22Rv1 (cell line): ENCODE results near the gene SUCO.
A peak's percentile ranks its signal among the peaks of the same experiment; 100 is the strongest.

Source experiments
- H3K27ac ChIP-seq: fragments of 450-650 bp; 2 replicates; pipeline ENCODE4 v1.5.1; 2017
- ZFX ChIP-seq: fragments of 450-650 bp; IDR thresholded peaks from 2 replicates; pipeline ENCODE4 v1.6.1; 2017; ENCODE audit warnings: antibody characterized with exemption, borderline replicate concordance
- TF ChIP-seq, protein P1 (sequence below): fragments of 450-650 bp; IDR thresholded peaks from 2 replicates; pipeline ENCODE4 v1.5.1; 2017; ENCODE audit warnings: mild to moderate bottlenecking

The SUCO gene, protein sequence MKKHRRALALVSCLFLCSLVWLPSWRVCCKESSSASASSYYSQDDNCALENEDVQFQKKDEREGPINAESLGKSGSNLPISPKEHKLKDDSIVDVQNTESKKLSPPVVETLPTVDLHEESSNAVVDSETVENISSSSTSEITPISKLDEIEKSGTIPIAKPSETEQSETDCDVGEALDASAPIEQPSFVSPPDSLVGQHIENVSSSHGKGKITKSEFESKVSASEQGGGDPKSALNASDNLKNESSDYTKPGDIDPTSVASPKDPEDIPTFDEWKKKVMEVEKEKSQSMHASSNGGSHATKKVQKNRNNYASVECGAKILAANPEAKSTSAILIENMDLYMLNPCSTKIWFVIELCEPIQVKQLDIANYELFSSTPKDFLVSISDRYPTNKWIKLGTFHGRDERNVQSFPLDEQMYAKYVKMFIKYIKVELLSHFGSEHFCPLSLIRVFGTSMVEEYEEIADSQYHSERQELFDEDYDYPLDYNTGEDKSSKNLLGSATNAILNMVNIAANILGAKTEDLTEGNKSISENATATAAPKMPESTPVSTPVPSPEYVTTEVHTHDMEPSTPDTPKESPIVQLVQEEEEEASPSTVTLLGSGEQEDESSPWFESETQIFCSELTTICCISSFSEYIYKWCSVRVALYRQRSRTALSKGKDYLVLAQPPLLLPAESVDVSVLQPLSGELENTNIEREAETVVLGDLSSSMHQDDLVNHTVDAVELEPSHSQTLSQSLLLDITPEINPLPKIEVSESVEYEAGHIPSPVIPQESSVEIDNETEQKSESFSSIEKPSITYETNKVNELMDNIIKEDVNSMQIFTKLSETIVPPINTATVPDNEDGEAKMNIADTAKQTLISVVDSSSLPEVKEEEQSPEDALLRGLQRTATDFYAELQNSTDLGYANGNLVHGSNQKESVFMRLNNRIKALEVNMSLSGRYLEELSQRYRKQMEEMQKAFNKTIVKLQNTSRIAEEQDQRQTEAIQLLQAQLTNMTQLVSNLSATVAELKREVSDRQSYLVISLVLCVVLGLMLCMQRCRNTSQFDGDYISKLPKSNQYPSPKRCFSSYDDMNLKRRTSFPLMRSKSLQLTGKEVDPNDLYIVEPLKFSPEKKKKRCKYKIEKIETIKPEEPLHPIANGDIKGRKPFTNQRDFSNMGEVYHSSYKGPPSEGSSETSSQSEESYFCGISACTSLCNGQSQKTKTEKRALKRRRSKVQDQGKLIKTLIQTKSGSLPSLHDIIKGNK (N-terminal part only)

DNA sequence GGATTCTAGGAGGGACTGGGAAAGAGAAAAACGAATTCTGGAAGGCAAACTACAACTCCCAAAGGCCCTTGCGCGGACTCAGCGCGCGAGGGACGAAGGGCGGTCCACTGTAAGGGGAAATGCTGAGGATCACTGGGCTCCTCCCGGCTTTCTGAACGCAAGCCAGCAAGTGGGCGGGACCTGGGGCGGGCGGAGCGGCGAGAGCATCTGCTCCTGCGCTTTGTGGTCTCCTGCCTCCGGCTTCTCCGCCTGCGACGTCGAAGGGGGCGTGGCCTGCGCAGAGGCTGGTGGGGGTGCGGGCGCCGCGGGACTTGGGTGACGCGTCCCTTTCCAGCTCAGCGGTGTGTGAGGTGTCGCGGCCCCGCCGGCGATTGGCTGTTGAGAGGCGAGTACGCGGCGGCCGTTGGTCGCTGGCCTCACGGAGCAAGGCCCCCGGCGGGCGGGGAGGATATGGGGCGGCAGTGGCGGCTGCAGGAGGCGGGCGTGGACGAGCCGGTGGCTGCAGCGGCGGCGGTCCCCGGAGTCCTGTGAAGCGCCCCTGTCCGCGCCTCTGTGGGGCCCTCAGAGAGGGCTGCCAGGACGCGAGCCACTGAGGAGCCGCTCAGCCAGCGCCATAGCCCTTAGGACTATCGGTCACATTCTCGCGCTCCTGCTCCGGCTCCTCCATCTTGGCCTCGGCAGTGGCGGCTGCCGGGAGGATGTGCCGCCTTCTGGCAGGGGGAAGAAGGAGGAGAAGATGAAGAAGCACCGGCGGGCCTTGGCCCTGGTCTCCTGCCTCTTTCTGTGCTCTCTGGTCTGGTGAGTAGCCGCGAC, at the start of gene SUCO:
Gene SUCO (plus strand): TSS at position 451 of the 813 bp plus-strand sequence. CDS start 286 bp downstream, at position 737.
- H3K27ac ChIP-seq, result peak within 1 kb of the TSS; percentile 89
- no peak for TF ChIP-seq ZFX
- TF ChIP-seq, protein P1, sequence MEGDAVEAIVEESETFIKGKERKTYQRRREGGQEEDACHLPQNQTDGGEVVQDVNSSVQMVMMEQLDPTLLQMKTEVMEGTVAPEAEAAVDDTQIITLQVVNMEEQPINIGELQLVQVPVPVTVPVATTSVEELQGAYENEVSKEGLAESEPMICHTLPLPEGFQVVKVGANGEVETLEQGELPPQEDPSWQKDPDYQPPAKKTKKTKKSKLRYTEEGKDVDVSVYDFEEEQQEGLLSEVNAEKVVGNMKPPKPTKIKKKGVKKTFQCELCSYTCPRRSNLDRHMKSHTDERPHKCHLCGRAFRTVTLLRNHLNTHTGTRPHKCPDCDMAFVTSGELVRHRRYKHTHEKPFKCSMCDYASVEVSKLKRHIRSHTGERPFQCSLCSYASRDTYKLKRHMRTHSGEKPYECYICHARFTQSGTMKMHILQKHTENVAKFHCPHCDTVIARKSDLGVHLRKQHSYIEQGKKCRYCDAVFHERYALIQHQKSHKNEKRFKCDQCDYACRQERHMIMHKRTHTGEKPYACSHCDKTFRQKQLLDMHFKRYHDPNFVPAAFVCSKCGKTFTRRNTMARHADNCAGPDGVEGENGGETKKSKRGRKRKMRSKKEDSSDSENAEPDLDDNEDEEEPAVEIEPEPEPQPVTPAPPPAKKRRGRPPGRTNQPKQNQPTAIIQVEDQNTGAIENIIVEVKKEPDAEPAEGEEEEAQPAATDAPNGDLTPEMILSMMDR, result peak; percentile 23

DNA sequence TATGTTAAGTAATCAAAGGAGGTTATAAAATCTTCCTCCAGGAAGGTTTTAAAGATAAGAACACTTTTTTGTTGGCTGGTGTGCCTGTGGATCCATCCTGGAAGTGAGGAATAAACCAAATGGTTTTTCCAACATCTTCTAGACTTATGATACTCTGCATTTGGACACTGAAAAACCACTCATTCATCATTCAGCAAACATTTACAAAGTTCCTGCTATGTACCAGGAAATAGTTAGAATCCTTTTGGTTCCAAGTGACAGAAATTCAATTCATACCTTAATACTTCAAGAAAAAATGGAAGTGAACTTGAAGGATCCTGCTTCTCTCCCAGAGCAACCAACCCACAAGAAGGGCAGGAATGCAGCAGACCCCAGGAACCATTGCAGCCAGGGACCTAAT, 49.5 kb upstream of the SUCO start:
- TF ChIP-seq, protein P1, result no peak
- no peak for TF ChIP-seq ZFX
- no peak overlapping the region for H3K27ac ChIP-seq

DNA sequence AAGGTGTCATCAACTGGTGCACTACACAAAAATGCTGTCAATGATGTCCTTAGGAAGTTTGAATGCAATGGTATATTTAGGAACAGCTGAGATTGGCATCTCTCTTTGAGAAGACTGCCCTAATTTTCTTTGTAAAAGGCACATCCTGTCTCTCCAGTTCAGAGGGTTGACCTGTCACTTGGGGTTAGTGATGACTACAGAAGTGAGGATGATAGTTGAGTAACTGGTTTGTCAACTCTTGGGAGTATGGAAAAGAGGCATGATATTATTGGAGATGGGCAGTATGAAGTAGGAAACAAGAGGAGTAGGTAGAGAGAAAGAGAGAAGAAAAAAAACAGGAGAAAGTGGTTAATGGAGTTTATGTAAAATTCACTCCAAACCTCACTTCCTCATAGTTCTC, 48.7 kb upstream of the SUCO start:
- H3K27ac ChIP-seq, result no peak overlapping the region
- TF ChIP-seq ZFX, result no peak
- TF ChIP-seq, protein P1, result no peak

DNA sequence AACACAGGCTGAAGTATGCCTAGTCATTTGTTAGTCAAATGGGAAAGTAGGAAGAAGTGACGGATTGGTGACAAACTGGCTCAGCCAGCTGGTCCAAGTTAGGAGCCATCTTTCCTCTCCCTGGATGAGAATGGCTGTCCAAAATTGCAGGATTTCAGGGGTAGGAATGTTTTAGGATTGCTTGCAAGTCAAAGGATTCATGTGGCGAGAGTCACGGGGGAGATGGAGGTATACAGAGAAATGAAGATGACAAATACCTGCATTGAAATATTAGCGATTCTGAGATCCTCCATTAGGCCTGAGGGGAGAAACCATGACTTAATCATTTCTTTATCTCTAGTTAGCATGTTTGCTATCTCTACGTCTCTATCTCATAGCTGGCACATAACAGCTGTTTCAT, 47.3 kb upstream of the SUCO start:
- TF ChIP-seq, protein P1, result no peak
- no peak for TF ChIP-seq ZFX
- H3K27ac ChIP-seq, result no peak overlapping the region

DNA sequence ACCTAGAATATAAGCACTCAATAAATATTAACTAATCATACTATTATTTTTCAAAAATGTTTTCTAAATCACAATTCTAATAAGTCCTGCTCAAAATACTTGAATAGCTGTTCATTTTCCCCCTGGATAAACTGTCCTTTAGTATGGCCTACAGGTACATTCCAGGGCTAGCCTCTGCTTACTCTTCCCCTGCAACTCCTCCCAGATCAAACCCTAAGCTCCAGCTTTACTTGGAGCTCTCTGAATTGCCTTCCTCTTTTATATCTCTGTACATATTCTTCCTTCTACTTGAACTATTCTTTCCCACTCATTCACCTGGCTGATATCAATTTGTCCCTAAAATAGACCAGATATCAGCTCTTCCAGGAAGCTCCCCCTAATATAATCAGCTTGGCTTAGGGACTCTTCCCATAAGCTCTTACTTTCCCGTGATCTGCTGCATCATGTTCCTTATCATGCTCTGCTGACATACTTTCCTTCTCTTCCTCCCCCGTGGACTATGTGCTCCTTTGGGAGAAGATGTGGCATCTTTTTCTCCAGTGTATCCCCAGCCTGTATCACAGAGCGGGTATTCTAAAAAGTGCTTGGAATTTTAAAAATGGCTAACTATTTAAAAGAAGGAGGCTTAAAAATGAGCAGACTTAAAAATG, 46.0 kb upstream of the SUCO start:
- no peak overlapping the region for H3K27ac ChIP-seq
- TF ChIP-seq ZFX, result no peak
- TF ChIP-seq, protein P1, result no peak

DNA sequence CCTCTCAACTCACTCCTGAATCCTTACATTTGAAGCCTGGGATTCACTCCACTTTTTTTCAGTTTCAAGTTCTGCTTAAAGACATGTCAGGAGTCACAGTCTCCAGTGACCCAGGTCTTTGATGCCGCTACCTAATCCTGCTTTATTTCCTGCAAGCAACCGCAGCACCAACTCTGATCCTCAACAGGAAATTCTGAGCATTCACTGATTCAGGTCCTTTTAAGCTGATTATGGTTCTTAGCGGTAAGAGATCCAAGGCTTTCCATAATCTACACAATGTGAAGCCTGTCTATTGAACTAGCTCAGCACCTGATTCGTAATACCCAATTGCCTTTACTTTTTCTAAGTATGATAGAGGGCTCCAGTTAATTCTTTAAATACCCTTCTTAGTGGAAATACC, 45.4 kb upstream of the SUCO start:
- TF ChIP-seq, protein P1, result no peak
- no peak overlapping the region for H3K27ac ChIP-seq
